NCI-H1092 treated with DMSO at 0.1 percent for 48 hours (cell line): ENCODE measurements around the gene TRIM32.
"Not testable (repeated sequence)": the region's sequence is repeated elsewhere in the genome, so short reads cannot be mapped to it uniquely, and the experiment has no call there.

Experiments used
- DNase-seq: peaks from one replicate; lab custom pipeline; 2025; lab: John Stamatoyannopoulos, UW

Gene TRIM32

DNA sequence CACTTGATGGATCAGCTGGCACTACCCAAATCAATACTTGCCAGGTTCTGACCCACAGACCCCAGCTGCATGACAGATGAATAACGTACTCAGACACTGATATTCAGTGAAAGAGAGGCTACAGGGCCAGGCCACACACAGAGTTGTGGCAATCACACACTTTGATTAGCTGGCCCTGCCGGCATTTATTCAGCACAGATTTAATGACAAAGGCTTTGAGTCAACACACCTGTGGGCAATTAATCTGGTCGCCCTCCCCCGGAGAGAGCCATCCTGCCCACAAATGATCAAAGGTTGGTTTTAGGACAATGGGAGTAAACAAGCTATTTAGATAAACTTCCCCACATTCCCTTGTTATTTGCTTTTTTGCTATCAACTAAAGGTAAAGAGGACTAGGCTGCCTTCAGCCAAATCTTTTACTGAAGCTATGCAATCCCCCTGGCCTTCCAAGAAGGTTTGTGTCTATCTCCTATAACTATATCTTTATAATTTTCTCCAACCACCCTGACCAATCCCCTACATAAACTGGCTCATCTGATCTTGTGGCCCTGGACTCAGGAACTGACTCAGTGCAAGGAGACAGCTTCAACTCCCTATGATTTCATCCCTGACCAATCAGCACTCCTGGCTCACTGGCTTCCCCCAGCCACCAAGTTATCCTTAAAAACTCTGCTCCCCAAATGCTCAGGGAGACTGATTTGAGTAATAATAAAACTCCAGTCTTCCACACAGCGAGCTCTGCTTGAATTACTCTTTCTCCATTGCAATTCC is 12.7 kb upstream of the TRIM32 start:
- DNase-seq = no peak

DNA sequence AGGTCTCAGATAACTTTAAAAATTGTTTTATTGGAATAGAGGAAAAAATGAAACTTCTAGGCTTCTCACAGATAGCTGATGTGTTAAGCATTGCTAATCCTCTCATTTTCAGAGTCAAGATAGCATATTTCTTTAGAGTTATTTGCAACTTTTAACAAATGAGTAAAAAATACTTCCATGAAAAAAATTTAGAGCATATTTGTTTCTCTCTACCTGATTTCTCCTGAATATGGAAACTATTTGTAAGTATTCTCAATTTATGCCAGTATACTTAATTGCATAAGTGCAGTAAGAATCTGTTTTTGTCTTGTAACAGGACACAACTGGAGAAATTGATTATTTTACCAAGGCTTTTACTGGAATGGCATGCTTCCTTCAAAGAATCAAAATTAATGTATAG is 3.6 kb upstream of the TRIM32 start:
- no peak for DNase-seq

DNA sequence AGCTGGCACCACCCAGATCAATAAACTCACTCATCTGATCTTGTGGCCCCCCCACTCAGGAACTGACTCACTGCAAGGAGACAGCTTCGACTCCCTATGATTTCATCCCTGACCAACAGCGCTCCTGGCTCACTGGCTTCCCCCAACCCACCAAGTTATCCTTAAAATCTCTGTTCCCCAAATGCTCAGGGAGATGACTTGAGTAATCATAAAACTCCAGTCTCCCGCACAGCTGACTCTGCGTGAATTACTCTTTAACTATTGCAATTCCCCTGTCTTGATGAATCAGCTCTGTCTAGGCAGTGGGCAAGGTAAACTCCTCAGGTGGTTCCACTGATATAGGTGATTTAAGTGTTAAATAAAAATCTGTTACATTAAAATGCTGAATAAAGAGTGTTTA is 1.9 kb upstream of the TRIM32 start:
- no peak for DNase-seq

DNA sequence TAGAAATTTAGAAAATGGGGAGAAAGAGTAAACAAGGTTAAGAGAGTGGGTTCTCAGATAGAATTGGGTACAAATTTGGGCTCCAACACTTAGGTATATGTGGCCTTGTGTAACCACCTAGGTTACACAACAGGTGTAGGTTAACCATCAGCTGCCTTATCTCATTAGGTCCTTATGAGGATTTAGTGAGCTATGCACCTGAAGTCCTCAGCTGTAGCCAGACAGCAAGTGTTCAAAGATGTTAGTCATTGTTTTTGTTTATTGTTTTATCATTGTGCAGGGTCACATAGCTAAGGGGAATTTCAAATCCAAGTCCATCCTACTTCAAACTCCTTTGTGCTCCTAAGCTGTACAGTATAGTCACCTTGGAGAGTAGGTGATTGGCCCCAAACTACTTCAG is 970 bp upstream of the TRIM32 start:
- no peak for DNase-seq

DNA sequence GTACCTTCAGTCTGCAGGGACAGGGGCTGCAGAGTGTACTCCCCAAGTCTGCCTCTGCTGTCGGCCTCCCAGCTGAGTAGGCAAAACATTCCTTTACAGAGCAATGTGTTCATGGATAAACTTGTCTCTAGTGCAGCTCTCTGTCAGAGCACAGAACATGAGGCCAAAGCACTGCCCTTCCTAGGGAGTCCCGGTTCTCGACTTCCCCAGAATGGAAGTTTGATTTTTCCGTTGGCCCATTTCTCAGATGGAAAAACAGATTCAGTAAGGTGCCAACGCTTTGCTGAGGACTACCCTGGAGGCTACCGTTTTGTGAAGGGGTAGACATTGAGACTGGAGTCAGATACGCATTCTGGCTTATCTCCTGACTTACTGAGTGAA is 422 bp upstream of the TRIM32 start:
- DNase-seq = no peak

DNA sequence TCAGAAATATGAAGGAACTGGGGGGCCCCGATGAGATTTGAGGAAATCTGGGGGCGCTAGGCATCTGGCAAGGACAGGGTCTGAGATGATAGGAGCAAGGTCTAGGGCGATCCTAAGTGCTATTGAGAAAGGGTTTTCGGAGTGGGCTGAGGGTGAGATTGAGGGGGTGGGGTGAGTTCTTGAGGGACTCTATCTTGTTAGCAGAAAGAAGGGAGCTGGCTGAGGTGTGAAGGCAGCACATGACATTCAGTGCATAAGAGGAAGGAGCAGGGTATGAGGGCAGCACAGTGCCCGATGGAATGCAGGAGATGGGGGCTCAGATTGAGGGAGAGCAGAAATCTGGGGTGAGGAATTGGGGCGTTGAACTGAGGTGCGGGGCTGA is 640 bp downstream of the TRIM32 start:
- DNase-seq = peak; percentile 22

DNA sequence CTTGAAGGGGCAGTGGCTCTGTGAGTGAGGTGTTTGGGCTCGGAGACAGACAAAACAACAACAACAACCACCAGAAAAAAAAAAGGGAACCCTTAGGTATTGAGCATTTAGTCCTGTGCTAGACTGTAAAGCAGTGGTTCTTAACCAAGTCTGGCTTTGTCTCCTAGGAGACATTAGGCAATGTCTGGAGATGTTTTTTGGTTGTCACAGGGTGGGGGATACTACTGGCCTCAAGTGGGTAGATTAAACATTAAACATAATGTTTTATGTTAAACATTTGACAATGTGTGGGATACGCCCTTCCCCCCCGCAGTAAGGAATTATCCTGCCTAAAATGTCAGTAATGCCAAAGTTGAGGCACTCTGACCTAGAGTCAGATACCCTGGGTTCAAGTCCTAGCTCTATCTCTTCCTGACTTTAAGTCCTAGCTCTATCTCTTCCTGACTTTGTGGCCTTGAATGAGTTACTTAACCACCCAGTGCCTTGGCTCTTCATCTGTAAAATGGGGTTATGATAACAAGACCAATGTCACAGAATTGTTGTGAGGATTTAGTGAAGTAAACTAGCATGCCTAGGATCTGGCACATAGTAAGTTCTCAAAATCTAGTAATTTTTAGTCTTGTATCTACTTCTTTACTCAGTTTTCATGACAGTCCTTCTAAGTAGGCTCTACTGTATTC is 1.8 kb downstream of the TRIM32 start:
- no peak for DNase-seq

DNA sequence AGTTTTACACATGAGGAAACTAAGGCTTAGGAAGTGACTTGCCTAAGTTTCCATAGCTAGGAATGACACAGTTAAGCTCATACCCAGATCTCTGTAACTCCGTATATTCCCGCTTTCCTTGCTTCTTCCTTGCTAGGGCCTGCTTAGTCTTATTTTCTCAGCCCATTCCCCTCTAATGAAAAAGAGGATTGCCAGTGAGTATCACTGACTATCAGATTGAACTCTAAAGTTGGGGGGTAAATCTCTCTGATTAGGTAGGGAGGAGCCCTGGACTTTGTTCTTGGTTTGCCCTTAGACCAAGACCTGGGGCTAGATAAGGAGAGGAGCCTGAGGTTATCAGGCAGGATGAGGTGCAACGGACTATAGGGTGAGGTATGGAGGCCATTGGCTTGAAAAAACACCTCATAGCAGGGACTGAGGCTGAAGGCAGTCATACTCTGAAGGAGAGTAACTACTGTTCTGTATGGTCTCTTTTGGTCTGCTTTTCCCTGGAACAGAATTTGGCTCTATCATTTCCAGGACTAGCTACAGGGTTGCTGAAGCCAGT is 2.5 kb downstream of the TRIM32 start:
- no peak for DNase-seq

DNA sequence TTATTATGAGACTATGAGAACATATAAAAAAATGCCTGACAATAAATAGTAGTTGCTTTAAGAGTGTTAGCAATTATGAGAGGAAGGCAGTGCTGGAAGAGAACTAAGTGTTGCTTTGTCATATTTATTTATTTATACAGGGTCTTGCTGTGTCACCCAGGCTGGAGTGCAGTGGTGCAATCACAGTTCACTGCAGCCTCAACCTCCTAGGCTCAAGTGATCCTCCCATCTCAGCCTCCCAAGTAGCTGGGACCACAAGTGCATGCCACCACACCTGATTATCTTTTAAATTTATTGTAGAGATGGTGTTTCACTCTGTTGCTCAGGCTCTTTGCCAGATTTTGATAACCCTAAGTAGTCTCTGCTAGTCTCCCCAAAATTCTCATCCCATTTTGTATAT is 3.7 kb downstream of the TRIM32 start:
- not testable (repeated sequence) for DNase-seq

DNA sequence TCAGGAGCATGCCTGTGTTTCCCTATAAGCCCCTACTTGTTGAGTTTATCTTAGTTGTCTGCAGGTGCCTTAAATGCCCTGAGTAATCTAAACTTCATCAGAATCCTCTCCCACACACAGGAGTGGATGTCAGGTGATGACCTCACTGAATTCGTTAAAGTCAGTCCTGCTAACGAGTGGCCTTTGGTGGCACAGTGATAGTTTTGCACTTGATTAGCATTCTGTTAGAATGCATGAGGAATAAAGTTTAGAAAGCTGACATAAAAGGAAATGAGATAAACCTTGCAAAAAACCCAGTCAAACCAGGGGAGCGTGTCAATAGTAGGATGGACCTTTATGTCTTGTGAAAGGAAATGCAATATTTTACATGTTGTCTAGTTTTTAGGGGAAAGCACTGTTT is 4.5 kb downstream of the TRIM32 start:
- DNase-seq = no peak

DNA sequence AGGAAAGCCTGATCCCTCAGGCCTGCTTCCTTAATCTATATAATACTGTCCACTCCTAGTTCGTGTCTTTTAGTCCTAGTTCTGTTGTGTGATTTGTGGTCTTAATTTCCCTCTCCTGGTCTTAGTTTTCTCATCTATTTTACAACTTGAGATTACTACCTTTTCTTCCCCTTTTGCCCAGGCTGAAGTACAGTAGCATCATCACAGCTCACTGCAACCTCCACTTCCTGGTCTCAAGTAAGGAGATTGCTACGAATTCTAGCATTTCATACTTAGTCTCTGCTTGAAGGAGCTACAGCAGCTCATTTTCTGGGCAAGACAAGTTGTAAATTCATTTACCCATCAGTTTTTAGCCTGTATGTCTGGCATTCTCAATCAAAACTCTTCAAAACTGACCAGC is 5.5 kb downstream of the TRIM32 start:
- no peak for DNase-seq

DNA sequence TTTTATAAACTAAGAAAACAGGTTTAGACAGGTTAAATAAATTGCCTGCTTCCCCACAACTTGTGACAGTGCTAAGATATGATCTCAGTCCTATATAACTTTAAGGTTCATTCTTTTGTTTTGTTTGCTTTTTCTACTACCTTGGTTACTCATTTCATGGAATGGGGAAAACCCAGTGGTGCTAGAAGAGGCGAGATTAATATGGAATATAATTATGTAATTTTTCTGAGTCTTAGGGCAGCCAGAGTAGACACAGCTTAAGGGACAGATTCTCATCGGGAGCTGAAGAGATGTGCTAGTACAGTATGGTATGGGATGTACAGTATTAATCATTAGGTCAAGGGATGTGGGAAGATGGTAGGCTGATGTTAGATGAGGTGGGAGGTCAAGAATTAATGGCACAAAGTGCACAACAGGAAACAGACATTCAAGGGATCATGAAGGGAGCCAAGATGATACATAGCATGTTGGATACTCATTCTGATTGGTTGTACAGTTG is 6.2 kb downstream of the TRIM32 start:
- no peak for DNase-seq

DNA sequence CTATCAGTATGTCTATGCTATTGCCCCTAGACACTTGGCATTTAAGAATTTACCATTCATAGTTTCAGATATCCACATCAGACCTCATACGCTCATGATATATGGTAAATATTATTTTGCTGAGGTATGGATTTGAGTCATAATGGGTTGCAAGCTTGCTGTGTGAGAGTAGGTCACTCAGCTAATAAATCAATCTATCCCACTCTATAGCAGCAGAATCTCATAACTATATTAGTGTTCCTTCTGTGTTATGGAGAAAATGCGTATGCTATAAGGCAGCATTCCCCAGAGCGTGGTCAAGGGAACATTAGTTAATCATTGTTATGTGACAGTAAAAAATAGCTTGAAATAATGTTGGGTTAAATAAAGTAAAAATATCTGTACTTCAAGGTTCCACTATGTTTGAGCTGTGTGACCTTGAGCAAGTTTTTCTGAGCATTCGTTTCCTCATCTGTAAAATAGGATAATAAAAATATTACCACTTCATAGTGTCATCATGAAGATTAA is 7.7 kb downstream of the TRIM32 start:
- no peak for DNase-seq

DNA sequence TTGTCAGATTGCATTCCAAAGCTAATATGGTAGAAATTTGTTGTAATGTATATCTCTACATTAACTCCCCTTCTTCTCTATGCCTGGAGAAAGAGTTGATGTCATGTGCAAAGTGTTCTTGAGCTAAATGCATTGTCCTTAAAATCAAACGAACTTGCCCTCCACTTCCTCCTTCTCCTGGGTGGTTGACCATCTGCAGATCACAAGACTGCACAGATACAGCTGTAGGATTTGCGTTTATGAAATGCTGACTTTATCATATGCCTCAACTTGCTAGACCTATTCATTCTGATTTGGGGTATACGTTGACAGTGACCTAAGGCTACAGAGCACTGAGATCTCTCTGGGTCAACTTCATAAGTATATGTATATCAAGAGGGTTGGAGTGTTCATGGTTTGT is 8.3 kb downstream of the TRIM32 start:
- DNase-seq = no peak

DNA sequence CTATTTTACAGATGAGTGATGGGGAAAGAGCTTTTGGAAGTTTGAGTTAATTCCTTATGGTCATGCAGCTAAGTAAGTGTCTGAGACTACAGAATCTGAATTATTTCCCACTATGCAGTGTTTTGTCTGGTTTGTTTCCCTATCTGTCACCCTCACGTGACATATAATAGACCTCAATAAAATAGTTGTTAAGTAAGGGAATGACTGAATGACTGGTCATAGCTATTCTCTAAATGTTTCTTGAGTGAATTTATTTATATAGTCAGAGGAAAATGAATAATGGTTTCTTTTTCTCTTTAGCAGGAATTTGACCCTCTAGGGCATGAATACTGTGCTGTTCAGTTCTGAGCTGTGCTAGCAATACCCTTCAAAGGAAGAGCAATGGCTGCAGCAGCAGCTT is 10.3 kb downstream of the TRIM32 start:
- no peak for DNase-seq

DNA sequence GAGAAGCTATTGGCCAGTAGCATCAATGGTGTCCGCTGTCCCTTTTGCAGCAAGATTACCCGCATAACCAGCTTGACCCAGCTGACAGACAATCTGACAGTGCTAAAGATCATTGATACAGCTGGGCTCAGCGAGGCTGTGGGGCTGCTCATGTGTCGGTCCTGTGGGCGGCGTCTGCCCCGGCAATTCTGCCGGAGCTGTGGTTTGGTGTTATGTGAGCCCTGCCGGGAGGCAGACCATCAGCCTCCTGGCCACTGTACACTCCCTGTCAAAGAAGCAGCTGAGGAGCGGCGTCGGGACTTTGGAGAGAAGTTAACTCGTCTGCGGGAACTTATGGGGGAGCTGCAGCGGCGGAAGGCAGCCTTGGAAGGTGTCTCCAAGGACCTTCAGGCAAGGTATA is 10.8 kb downstream of the TRIM32 start:
- DNase-seq = no peak

DNA sequence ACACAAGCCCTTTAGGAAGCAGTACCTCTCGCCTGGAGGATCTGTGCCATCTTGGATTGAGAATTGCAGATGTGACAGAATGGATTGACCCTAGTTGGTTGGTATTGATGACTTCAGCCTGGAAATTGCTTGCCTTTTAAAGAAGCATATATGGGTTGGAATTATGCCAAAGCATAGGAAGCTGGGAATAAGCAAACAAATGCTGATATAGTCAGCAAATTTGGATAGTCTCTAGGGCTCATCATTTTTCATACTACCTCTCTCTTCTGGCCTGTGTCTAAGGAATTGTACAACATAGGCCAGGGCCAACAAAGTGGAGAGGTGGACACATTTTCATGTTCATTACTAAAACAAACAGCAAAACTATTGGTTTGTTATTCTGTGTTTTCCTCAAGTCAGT is 13.2 kb downstream of the TRIM32 start:
- no peak for DNase-seq

DNA sequence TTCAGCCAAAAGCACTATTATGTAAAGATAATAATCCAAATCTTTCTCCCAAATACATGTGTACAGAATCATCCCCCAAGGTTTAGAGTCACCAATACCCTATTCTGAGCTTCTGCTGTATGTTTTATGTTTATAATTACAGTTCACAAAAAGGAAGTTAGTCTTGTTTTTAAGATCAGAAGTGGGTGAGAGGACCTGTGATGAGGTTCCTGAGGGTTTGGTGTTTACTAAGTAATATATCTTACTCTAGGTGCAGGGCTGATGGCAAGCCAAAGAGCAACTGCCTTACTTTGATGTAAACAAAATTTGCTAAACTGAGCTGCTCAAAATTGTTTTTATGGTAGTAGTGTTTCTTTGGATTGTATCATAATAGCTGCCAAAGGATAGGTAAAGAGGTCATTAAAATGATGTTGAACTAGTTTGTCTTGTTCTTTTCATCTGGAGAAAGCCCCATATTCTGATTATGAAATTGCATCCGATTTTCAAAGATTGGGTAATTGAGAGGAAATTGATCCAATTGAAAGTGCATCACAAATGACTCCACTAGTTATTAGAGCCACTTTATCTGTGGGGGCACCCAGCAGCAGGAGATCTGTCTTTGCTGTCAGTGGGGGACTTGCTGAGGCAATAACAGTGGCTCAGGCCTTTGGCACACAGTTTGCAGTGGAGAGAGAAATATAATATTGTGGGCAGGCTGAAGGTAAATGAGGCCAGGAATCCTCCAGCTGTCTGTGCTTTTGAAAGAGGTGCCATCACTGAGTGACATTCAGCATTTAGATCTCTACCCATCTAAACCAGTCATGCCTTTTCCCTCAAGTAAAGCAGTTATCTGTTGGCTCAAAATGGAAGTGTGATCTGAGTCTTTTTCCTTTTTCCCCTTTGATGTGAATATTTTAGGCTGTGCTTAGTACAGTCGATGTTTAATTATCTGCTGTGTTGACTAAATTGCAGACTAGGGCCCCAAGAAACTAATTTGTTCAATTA is 14.1 kb downstream of the TRIM32 start:
- DNase-seq = peak; percentile 6

DNA sequence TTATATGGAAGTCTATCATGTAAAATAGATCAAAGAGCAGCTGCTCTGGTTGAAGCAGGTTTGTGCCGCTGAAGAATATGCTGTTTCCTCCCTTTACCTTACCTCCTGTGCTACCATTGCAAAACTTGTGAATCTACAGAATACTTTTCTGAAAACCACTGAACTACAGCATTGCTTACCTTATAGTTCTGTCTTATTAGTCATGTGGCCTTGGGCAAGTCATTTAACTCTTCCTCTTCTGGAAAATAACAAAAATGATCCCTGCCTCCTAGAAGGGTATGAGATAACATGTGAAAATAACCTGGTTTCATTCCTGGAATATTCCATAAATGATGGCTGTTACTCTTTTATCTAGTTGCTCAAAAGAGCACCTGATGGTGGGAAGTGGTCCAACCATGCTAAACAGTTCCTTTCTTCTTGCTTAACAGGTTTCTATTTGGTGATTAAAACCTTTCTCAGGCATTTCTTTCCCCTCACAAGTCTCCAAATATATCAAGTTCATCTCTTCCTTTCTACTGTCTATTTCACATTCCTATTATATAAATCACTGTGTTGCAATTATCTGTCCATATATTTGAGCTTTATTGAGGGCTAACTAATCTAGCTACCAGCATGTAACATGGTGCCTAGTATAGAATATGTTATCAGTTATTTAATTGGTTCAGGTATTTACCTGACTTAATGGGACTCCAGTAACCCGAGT is 15.0 kb downstream of the TRIM32 start:
- no peak for DNase-seq

DNA sequence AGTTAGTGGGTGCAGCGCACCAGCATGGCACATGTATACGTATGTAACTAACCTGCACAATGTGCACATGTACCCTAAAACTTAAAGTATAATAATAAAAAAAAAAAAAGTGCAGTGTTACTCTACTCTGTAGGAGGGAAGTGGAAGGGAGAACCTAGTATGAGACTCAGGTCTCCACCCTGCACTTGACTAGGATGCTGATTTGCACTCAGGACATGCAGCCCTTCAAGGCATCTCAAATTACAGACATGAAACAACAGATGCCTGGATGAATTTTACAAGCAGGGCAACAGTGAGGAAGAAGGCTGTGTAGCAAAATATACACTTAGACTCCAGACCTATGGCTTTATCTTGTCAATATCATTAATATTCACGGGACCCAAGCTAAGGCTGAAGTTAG is 16.5 kb downstream of the TRIM32 start:
- DNase-seq = no peak

DNA sequence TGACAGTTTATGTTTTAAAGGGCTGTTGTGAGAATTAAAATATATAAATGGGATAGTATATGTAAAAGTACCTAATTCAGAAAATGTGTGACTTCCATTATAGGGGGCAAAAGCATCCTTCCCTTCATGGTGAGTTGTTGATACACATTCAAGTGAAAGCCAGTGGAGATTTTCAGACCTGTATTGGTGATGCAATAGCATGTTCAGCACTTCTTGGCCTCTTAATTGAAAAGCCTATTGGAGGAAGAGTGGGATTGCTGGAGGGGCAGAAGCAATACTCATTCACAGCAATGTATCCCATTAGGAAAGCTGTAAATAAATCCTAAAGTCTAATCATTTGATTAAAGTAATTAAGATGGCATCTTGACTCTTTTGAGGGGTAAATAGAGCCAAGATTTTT is 17.4 kb downstream of the TRIM32 start:
- no peak for DNase-seq
